GM10266 (cell line): ENCODE results near the gene NLRP5.

Experiments
- DNase-seq: peaks from one replicate; pipeline ENCODE4 v3.0.0; 2012; ENCODE audit errors: extremely low spot score
- TF ChIP-seq, protein P1 (sequence below): IDR thresholded peaks from 2 replicates; pipeline ENCODE4 v1.5.1; 2012; ENCODE audit warnings: mild to moderate bottlenecking, low read depth; ENCODE audit not compliant: control insufficient read depth, insufficient read depth; ENCODE audit errors: missing control alignments

The NLRP5 gene

DNA sequence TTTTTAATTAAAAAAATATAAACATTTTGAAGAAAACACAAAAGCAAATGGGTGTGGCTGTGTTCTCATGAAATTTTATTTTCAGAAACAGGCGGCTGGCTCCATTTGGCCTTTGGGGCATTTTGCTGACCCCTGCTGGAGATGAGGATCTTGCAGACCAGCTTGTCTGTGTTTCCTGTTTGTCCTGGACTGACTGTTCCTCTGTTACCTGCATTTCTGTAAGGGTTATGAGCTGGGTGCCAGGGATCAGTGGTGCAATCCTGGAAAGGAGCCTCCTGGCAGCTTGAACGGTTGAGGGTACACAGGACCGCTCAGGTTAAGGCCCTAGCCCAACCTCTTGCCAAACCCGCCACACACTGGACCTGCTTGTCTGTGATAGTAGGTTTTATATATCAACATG lies 84.6 kb downstream of the NLRP5 start:
- no peak for DNase-seq
- TF ChIP-seq, protein P1, sequence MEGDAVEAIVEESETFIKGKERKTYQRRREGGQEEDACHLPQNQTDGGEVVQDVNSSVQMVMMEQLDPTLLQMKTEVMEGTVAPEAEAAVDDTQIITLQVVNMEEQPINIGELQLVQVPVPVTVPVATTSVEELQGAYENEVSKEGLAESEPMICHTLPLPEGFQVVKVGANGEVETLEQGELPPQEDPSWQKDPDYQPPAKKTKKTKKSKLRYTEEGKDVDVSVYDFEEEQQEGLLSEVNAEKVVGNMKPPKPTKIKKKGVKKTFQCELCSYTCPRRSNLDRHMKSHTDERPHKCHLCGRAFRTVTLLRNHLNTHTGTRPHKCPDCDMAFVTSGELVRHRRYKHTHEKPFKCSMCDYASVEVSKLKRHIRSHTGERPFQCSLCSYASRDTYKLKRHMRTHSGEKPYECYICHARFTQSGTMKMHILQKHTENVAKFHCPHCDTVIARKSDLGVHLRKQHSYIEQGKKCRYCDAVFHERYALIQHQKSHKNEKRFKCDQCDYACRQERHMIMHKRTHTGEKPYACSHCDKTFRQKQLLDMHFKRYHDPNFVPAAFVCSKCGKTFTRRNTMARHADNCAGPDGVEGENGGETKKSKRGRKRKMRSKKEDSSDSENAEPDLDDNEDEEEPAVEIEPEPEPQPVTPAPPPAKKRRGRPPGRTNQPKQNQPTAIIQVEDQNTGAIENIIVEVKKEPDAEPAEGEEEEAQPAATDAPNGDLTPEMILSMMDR: peak; percentile 39

DNA sequence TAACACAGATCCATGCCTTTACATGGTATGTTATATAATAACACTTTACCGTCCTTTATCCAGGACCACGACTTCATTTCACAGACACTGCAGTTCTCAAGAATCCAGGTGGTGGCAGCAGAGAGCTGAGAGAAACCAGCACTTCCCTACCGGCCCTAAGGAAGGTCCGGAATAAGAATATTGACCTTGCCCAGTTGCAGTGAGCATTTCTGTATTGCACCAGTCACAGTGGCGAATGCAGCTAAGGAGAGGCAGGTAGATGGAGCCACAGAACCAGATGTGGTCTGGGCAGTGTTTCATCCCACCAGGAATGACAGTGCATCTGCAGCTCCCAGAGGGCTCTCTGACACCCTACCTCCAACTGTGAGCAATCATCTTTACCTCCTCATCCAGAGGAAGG lies 89.9 kb downstream of the NLRP5 start:
- TF ChIP-seq, protein P1: peak; percentile 51
- DNase-seq: no peak

DNA sequence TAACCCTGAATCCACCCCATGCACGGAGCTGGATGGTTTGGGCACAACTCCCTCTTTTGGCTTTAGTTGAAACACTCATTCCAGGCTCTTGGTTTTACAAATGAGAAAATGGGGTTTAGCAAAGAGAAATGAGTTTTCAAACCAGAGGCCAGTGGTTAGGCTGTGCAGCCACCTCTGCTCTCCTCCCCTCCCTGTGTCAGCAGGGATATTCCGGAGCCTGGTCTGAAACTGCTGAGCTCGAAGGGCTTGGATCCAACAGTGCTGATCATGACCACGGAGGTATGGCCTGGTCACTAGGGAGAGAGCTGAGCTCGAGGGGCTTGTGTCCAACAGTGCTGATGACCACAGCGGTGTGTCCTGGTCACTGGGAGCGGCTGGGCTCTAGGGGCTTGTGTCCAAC lies 93.0 kb downstream of the NLRP5 start:
- TF ChIP-seq, protein P1: peak; percentile 1
- DNase-seq: no peak

DNA sequence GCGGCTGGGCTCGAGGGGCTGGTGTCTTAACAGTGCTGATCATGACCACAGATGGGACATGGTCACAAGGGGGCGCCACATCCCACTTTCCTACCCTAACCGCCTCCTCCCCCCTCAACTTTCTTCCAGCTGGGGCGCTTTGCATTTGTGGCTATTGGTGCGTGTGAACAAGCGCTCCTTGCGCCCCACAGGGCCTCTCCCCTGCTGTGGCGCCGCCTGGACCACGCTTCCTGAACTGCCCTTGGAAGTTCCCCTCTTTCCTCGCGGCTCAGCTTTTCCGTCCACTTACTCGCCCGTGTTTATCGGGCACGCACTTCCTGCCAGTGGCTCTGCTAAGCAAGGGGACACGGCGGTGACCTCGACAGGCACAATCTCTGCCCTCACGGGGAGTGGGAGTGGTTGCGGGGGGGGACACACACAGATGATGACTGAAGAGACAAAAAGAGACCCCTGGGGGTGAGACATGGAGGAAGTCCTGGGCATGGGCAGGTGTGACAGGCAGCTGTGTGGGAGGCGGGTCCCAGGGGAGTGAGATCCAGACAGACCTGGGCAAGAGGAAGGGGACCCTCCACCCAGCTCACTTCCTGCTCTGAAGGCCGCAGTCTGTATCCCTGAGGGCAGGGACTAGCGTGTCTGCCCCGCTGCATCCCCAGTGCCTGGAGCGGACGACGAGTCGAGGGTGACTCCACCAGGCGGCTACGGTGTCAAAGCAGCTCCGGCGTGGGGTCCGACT lies 94.3 kb downstream of the NLRP5 start:
- peak; percentile 89 for DNase-seq
- TF ChIP-seq, protein P1: peak; percentile 62

DNA sequence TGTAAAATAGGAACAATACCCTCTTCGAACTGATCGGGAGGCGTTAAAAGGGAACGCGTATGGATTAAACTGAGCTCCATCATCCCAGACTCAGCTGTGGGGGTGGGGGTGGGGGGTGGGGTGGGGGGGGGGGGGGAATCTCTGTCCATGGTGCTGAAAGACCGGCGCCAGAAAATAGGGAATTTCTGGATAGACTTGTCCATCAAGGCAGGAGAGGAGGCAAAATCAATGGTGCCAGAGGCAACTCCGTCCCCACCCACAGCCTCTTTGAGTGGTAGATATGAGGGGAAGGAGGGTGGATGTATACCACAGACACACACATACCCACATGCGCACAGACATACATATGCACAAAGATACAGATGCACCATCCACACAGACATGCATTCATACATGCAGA lies 97.1 kb downstream of the NLRP5 start:
- TF ChIP-seq, protein P1: no peak
- no peak for DNase-seq

DNA sequence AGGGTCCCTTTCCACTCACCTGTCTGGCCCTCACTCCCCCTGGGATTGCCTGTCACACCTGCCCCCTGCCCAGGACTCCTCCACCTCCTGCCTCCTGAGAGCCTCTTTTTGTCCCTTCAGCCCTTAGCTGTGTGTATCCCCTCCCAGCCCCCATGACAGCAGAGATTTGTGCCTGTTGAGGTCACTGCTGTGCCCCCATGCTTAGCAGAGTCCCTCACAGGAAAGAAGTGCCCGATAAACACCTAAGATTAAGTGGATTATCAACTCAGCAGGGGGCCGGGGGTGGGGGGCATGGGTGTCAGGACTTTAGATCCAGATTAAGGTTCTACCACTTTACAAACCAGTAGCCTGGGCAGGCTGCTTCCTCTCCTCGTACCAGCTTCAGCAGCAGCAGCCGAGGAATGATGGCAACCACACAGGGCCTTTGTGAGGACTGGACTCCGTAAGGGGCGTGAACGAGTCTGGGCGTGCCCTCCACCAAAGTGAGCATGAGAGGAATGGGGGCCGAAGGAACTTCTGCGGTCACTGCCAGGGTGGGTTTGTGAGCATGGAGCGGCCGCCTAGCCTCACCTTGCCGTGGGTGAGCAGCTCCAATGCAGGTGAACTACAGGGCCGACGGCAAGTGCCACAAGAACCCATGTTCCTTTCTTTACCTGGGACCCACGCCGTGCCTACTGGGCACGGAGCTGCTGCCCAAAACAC lies 98.4 kb downstream of the NLRP5 start:
- TF ChIP-seq, protein P1: no peak
- DNase-seq: no peak
